GM23248 (cell line): ENCODE measurements around the gene PKHD1. TPM values are rescaled to one million over a fixed set of nuclear protein-coding genes. Genes with fewer than 3 reads are reported as not detected.

Experiments
- DNase-seq: peaks from one replicate; pipeline ENCODE4 v3.0.0-alpha.2; 2015
- H2AFZ ChIP-seq: fragments of 200-600 bp; sonication (generic); 2 replicates; pipeline ENCODE4 v1.6.1; 2016; ENCODE audit warnings: antibody characterized with exemption
- H3F3A ChIP-seq: fragments of 200-600 bp; sonication (generic); 2 replicates; pipeline ENCODE4 v1.6.1; 2016; ENCODE audit warnings: mild to moderate bottlenecking, antibody characterized with exemption, mixed run types; ENCODE audit not compliant: insufficient read depth
- H3K27ac ChIP-seq: fragments of 200-600 bp; sonication (generic); 2 replicates; pipeline ENCODE4 v1.5.1; 2016; ENCODE audit warnings: mild to moderate bottlenecking
- H3K27me3 ChIP-seq: fragments of 200-600 bp; sonication (generic); replicated peaks from 2 replicates; pipeline ENCODE4 v1.6.1; 2016; ENCODE audit warnings: mild to moderate bottlenecking; ENCODE audit not compliant: insufficient read depth
- H3K36me3 ChIP-seq: fragments of 200-600 bp; sonication (generic); 2 replicates; pipeline ENCODE4 v1.6.1; 2016; ENCODE audit warnings: low read depth, mild to moderate bottlenecking
- H3K4me1 ChIP-seq: fragments of 200-600 bp; sonication (generic); 2 replicates; pipeline ENCODE4 v1.6.1; 2016; ENCODE audit warnings: mild to moderate bottlenecking; ENCODE audit not compliant: insufficient read depth
- H3K4me2 ChIP-seq: fragments of 200-600 bp; sonication (generic); one replicate; pipeline ENCODE4 v1.6.1; 2016; ENCODE audit warnings: mild to moderate bottlenecking; ENCODE audit not compliant: unreplicated experiment
- H3K4me3 ChIP-seq: fragments of 200-600 bp; sonication (generic); 2 replicates; pipeline ENCODE4 v1.5.1; 2016; ENCODE audit warnings: mild to moderate bottlenecking
- H3K79me2 ChIP-seq: fragments of 200-600 bp; sonication (generic); 2 replicates; pipeline ENCODE4 v1.6.1; 2016; ENCODE audit warnings: mild to moderate bottlenecking; ENCODE audit not compliant: insufficient read depth
- H3K9ac ChIP-seq: fragments of 200-600 bp; sonication (generic); 2 replicates; pipeline ENCODE4 v1.6.1; 2016; ENCODE audit warnings: mild to moderate bottlenecking
- H3K9me2 ChIP-seq: fragments of 200-600 bp; sonication (generic); 2 replicates; pipeline ENCODE4 v1.6.1; 2016; ENCODE audit warnings: mixed run types, mild to moderate bottlenecking, moderate library complexity; ENCODE audit not compliant: insufficient read depth
- H3K9me3 ChIP-seq: fragments of 200-600 bp; sonication (generic); one replicate; pipeline ENCODE4 v1.6.1; 2017; ENCODE audit warnings: low read depth
- H4K20me1 ChIP-seq: fragments of 200-600 bp; sonication (generic); 2 replicates; pipeline ENCODE4 v1.6.0; 2016; ENCODE audit not compliant: insufficient read depth
- EZH2 ChIP-seq: fragments of 200-600 bp; sonication (generic); IDR thresholded peaks from 2 replicates; pipeline ENCODE4 v1.6.1; 2018; ENCODE audit warnings: antibody characterized with exemption, mild to moderate bottlenecking; ENCODE audit not compliant: insufficient read depth, poor library complexity, severe bottlenecking
- EZH2phosphoT487 ChIP-seq: fragments of 200-600 bp; sonication (generic); IDR thresholded peaks from 2 replicates; pipeline ENCODE4 v1.6.1; 2018; ENCODE audit warnings: antibody characterized with exemption, moderate library complexity, mild to moderate bottlenecking, low read depth; ENCODE audit not compliant: insufficient read depth
- WGBS, 2 experiments: methylation state at CpG; one replicate each; pipeline ENCODE4 v1.1.6; 2015 to 2017; ENCODE audit warnings: low lambda C conversion rate in 2 of 2, low coverage in 1 of 2; ENCODE audit errors: missing lambda C conversion rate in 2 of 2; 5-methylcytosine and 5-hydroxymethylcytosine counted together
- in situ Hi-C: fragments of 300-500 bp; cut with MboI; formaldehyde crosslinking; loops from 2 replicates; pipeline ENCODE4 v1.15.0; 2020
- polyA plus RNA-seq: library from polyadenylated mRNA; unstranded; fragments of >200 nt; fragmentation: Nextera tagmentation; extraction: Ambion mirVana; gene quantifications from 2 replicates; pipeline ENCODE4 v1.2.1, GENCODE V29; 2016
- total RNA-seq: library from RNA; depleted of rRNA; stranded (reverse); fragments of >200 nt; shearing (Covaris generic); gene quantifications from 2 replicates; pipeline ENCODE4 v1.2.3, GENCODE V29; 2014

Gene PKHD1
- total and polyA plus RNA-seq, 2 experiments from 2014 or later: not detected

- Histone ChIP-seq H3K4me3 (no peak overlapping the region), H3K79me2 (no peaks in the 10 kb centered on the region), H3K9ac (no peak overlapping the region), H4K20me1 (no peaks in the 10 kb centered on the region), H3K9me2 (no peaks in the 10 kb centered on the region), H3K4me1 (no peaks in the 10 kb centered on the region), H3K27ac (no peak overlapping the region), H3K4me2 (no peak overlapping the region), H2AFZ (no peak overlapping the region), H3K27me3 (no peaks in the 10 kb centered on the region), H3K9me3 (no peaks in the 10 kb centered on the region), H3K36me3 (no peaks in the 10 kb centered on the region), H3F3A (no peaks in the 10 kb centered on the region)
- in situ Hi-C loops: no loop called here
- no peak for TF ChIP-seq EZH2
- no peak for TF ChIP-seq EZH2phosphoT487
- no peak for DNase-seq
- 37 to 39% methylated on average over 6 of the region's 6 CpGs for WGBS, 2 experiments
Observed at GRCh38 chr6:51619042-51619799, 468.2 kb downstream of the PKHD1 start.

GRCh38 chr6:51618563-51618962, 468.9 kb downstream of the PKHD1 start:
- in situ Hi-C loops: no loop called here

GRCh38 chr6:51617751-51618150, 469.7 kb downstream of the PKHD1 start:
- Histone ChIP-seq H3K4me1 (no peaks in the 10 kb centered on the region), H3K9me3 (no peaks in the 10 kb centered on the region), H3K4me2 (no peak overlapping the region), H2AFZ (no peak overlapping the region), H3K79me2 (no peaks in the 10 kb centered on the region), H3K4me3 (no peak overlapping the region), H3K9me2 (no peaks in the 10 kb centered on the region), H4K20me1 (no peaks in the 10 kb centered on the region), H3K27ac (no peak overlapping the region), H3K9ac (no peak overlapping the region), H3F3A (no peaks in the 10 kb centered on the region), H3K36me3 (no peaks in the 10 kb centered on the region), H3K27me3 (no peaks in the 10 kb centered on the region)
- in situ Hi-C loops: no loop called here
- DNase-seq: no peak
- TF ChIP-seq EZH2phosphoT487: no peak
- TF ChIP-seq EZH2: no peak
- 0 to 5% methylated on average over 2 of the region's 2 CpGs for WGBS, 2 experiments

More at GRCh38 chr6:51618563-51618962, 468.9 kb downstream of the PKHD1 start:
- H3K36me3 ChIP-seq: no peaks in the 10 kb centered on the region
- DNase-seq: no peak
- no peak overlapping the region for H2AFZ ChIP-seq
- no peak for TF ChIP-seq EZH2phosphoT487
- no peak for TF ChIP-seq EZH2
- H3K9me2 ChIP-seq: no peaks in the 10 kb centered on the region
- H3K9me3 ChIP-seq: no peaks in the 10 kb centered on the region
- H4K20me1 ChIP-seq: no peaks in the 10 kb centered on the region
- no peak overlapping the region for H3K4me2 ChIP-seq
- H3K4me1 ChIP-seq: no peaks in the 10 kb centered on the region
- H3K27ac ChIP-seq: no peak overlapping the region
- H3K9ac ChIP-seq: no peak overlapping the region
- H3K27me3 ChIP-seq: no peaks in the 10 kb centered on the region
- no peak overlapping the region for H3K4me3 ChIP-seq
- H3F3A ChIP-seq: no peaks in the 10 kb centered on the region
- H3K79me2 ChIP-seq: no peaks in the 10 kb centered on the region

GRCh38 chr6:51616243-51616642, 471.2 kb downstream of the PKHD1 start:
- Histone ChIP-seq H2AFZ (no peak overlapping the region), H3K27ac (no peak overlapping the region), H3K4me3 (no peak overlapping the region), H3K79me2 (no peaks in the 10 kb centered on the region), H3F3A (no peaks in the 10 kb centered on the region), H4K20me1 (no peaks in the 10 kb centered on the region), H3K9me2 (no peaks in the 10 kb centered on the region), H3K9ac (no peak overlapping the region), H3K9me3 (no peaks in the 10 kb centered on the region), H3K36me3 (no peaks in the 10 kb centered on the region), H3K4me2 (no peak overlapping the region), H3K27me3 (no peaks in the 10 kb centered on the region), H3K4me1 (no peaks in the 10 kb centered on the region)
- in situ Hi-C loops: no loop called here
- no peak for TF ChIP-seq EZH2
- no peak for TF ChIP-seq EZH2phosphoT487
- 43 to 67% methylated on average over 1 of the region's 1 CpG for WGBS, 2 experiments
- DNase-seq: no peak

GRCh38 chr6:51614725-51615124, 472.7 kb downstream of the PKHD1 start:
- TF ChIP-seq EZH2phosphoT487 (no peak), EZH2 (no peak)
- no peak overlapping the region for H3K4me3 ChIP-seq
- H3K9ac ChIP-seq: no peak overlapping the region
- no peak for DNase-seq
- H3K9me3 ChIP-seq: no peaks in the 10 kb centered on the region
- H3K9me2 ChIP-seq: no peaks in the 10 kb centered on the region
- no peaks in the 10 kb centered on the region for H4K20me1 ChIP-seq
- no peaks in the 10 kb centered on the region for H3K79me2 ChIP-seq
- no peak overlapping the region for H3K4me2 ChIP-seq
- no peaks in the 10 kb centered on the region for H3F3A ChIP-seq
- in situ Hi-C loops: no loop called here
- no peak overlapping the region for H2AFZ ChIP-seq
- H3K27ac ChIP-seq: no peak overlapping the region
- H3K36me3 ChIP-seq: no peaks in the 10 kb centered on the region
- H3K4me1 ChIP-seq: no peaks in the 10 kb centered on the region
- no peaks in the 10 kb centered on the region for H3K27me3 ChIP-seq
